ENCODE data around the gene CAPRIN2.

CAPRIN2 gene

DNA sequence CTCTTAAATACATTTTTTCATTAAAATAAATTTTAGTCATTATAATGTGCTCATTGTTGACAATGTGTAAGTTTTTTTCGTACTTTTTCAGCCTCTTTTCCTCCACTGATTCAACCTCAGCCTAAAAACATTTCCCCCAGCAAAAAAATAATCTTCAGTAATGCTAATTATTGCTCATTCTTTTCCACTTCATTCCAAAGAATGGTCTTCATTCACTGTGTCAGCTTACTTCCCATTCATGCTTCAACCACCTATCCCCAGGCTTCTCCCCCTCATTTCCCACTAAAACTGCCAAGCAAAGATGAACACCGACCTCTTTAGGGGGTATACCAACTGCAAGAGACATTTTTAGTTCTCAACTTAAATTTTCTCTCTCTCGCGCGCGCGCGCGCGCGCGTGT, 56.4 kb downstream of the CAPRIN2 start:
- DNase-seq, result no peak

DNA sequence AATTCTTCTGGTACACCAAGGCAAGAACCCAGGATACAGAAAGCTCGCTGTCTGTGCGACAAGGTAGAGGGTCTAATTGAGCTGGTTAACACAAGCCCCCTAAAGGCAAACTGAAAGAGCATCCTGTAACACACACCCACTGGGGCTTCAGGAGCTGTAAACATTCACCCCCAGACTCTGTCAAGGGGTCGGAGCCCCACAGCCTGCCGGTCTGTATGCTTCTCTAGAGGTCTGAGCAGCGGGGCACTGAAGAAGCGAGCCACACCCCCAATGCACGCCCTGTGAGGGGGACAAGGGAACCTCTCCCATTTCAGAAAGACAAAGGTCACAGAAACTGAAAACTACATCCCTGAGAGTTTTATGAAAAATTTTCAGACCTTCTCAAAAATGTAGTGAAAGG, 57.8 kb downstream of the CAPRIN2 start:
- DNase-seq, result no peak

DNA sequence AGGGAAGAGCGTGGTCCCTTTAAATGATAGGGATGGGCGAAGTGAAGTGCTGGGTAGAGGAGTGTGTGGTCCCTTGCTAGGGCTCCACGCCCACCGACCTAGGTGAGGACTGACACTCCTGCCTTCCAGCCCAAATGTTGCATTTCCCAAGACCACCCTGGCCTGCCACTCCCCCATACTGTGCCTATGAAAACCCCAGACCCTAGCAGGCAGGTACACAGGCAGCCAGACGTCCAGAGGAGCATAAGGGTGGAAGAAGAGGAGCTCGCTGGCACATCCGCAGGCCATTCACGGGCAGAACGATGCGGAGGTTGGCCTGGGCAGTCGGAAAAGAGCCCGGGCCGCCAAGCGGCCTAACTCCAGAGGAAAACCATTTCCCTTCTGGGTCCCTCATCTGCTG, 58.3 kb downstream of the CAPRIN2 start:
- no peak for DNase-seq

GRCh38 chr12:30696103-30696408, 58.7 kb downstream of the CAPRIN2 start:
- no peak for DNase-seq

DNA sequence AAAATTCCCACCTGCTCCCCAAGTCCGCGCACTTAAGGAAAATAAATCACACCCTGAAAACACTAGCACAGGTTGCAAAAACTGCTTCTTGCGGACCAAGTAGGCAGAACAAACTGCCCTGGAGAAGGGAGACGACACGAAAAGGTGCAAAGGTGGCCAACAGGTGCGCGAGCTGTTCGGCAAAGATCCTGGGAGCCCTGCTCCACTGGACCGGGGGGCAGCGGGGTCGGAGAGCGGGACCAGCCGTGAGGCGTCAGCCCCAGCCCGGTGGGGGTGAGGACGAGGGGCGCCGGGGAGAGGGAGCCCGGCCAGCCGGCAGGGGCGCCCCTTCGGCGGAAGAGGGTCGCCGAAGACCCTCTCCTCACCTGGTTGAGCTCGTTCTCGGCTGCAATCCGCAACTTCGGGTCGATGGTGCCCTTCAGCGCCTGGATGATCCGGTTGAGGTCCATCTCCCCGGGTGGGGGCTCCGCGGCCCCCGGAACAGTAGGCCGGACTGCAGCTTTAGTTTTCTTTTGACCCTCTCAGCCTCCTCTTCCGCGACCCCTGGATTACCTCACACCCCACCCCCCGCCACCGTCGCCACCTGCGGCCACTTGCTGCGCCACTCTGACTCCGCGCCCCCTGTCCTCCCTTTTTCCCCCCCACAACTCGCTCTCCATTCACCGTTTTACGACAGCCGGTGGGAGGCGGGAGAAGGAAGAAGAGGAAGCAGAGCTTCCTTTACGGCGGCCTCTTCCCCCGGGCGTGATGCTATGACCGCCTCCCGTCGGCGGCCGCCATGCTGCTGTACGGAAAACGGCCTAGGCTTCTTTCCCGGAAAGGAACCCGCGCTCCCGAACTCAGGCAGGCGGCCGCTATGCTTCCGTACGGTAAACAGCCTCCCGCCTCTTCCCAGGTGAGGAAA, 59.3 kb downstream of the CAPRIN2 start, which contains the start of gene IPO8:
Gene IPO8 (minus strand): TSS at position 671 of the 904 bp plus-strand sequence. CDS start 222 bp downstream, at position 449.
- DNase-seq, result peak; percentile 92

DNA sequence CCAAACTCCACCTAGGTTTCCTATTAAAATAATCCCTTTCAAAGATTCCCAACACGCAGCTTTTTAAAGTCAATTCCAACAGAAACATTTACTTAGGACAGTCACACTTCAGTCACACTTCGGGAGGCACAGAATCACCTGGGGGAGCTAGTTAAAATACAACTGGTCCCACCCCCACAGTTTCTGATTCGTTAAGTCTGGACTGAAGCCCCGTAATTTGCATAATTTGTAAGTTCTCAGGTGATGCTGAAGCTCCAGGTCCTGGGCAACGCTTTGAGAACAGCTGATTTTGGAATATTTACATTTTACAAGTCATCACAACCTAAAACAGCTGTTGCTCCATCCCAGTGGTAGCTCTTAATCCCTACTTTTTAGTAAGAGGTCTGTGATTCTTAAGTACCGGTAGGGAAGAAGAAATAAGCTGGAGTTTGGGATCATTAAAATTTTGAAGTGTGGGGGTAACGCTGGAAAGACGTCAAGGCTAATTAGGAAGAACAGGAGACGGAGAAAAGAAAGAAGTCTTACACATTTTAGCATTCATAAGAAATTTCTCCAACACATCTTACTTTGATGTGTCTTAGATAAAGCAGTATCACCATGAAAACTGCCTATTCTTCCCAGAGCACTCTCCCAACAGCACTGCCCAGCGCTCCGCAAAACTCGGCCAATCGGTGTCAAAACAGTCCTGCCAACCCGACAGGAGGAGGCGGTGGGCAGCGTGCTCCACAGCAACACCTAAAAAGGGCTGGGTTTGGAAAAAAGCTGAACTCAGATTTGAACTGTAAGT, 60.1 kb downstream of the CAPRIN2 start:
- peak; percentile 15 for DNase-seq

- DNase-seq, result no peak
These were observed 62.3 kb downstream of the CAPRIN2 start for GRCh38 chr12:30692470-30692869.

DNA sequence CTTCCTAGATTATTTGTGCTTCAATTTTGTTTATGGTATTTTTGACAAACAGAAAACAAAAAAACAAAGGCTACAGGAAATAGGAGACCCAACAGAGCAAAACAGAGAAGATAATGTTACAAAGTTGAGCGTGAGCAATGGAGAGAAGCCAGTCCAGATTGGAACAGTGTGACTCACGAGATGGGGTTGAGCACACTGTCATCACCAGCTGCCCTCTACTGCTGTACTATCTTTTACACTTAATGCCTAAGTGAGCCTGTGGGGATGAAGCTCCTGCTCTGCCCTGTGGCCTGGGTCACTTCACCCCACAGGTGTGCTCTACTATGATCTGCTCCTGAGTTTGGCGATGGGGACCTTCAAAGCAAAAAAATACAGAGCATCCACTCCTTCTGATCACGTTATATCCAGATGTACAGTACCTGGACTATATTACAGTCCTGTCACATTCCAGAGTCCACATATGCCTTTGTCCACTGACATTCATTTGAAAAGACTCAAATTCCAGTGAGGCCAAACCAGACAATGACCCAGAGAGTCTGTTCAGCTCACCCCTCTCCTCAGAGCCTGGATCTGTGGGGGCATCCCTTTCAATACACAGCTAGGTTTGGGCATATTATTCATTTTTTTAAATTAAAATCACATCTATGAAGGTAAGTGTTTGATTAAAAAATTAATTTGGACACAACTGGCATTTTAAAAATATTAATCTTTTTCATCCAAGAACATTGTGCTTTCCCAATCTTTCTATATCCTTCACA, 63.5 kb downstream of the CAPRIN2 start:
- DNase-seq, result peak; percentile 40

DNA sequence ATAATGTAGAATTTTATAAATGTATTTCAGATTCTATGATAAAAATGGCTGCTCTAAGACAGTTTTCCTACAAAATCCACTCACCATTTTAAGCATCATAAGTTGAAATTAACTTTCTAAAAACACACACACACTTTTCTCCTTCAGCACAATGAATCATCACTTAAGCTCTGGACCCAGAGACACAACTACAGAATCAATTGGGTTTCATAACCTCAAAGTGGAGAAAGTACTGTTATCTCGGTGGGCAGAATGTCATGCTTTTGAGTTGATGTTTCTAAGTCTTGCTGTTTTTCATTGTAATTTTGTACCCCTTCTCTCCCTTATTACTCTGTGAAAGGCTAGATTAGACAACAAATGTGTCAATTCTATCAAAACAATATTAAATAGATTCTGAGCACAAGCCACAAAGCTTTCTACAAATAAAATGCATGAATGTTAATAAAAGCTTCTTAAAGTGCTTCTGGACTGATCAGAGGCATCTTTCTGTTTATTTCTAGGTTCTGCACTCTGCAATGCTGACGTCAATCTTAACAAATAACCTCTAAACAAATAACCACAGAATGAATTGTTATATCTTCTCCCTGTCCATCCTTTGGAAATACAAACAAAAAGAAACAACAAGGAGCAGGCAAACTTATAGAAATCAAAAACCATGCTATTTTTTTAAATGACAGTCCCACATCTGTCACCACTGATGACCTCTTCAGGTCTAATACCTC, 67.3 kb downstream of the CAPRIN2 start:
- no peak for DNase-seq

DNA sequence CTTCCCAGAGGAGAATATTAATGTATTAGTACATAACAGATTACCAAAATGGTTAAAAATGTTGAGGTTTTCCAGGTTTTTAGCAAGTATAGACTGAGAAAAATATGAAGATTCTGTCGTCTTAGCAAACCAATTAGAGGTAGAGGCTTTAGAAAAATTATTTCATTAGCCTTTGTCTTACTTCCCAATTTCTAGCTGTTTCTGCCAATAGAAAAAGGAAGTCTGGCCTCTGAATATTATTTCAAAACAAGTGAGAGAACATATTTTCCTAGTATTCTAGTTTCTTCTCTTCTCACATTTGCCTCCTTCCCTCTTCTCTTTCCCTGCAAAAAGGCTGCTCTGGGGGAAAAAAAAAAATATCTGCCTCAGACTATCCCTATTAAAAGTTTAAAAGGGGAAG, 75.5 kb downstream of the CAPRIN2 start:
- DNase-seq, result no peak

DNA sequence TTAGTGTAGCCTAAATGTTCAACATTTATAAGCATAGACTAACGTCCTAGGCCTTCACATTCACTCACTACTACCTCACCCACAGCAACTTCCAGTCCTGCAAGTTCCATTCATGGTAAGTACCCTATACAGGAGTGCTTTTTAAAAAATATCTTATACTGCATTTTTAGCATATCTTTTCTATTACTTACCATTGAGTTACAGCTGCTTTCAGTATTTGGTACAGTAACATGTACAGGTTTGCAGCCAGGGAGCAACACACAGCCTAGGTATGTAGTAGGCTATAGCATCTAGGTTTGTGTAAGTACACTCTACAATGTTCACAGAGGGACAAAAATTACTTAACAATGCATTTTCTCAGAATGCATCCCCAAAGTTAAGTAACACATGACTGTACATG, 76.5 kb downstream of the CAPRIN2 start:
- no peak for DNase-seq

- no peak for DNase-seq
These were observed 93.5 kb downstream of the CAPRIN2 start for GRCh38 chr12:30661210-30661609.

Data from NCI-H226 (cell line).